Smooth muscle cell of bladder (primary cell): Measurements from ENCODE around the gene PCDH10. TPM values are rescaled to one million over a fixed set of nuclear protein-coding genes. Genes with fewer than 3 reads are reported as not detected.

Experiments
- total RNA-seq: library from RNA; depleted of rRNA; stranded (reverse); fragments of >200 nt; gene quantifications from 2 replicates; pipeline ENCODE4 v1.2.3, GENCODE V29; 2014

PCDH10 gene
- 0.28 and 1.8 TPM in 2 replicates for total RNA-seq

GRCh38 chr4:133148690-133149363 lies at the start of gene PCDH10:
TSS of gene PCDH10 (plus strand) at chr4:133149294. CDS start at chr4:133150141, 847 bp downstream.

